Daoy (cell line): ENCODE data around the gene CADM2. TPM values are rescaled to one million over a fixed set of nuclear protein-coding genes. Genes with fewer than 3 reads are reported as not detected.

ENCODE experiments used
- DNase-seq: peaks from one replicate; pipeline ENCODE4 v3.0.0-alpha.2; 2015; ENCODE audit warnings: low read depth
- total RNA-seq: library from RNA; depleted of rRNA; stranded (reverse); fragments of >200 nt; shearing (Covaris generic); gene quantifications from 2 replicates; pipeline ENCODE4 v1.2.3, GENCODE V29; 2014

Gene CADM2
- total RNA-seq, 1 experiment from 2014 or later, result 0.46 TPM

DNA sequence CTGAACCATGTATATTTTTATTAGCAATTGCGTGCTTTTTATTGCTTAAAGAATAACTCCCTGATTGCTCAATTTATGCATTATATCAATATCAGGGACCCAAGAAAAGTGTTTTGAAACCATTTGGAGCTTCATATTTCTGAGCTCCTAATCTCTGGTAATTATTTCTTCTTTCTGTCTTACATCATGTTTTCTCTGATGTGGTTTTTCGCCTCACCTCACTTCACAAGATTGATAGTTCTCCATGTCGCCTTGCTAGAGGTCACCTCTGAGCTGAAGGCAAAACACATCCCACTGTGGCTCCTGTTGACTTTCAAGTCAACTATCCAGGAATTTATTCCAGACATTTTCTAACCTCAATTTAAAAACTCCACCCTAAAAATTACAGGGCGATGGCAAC, 837.4 kb downstream of the CADM2 start:
- DNase-seq, result no peak

DNA sequence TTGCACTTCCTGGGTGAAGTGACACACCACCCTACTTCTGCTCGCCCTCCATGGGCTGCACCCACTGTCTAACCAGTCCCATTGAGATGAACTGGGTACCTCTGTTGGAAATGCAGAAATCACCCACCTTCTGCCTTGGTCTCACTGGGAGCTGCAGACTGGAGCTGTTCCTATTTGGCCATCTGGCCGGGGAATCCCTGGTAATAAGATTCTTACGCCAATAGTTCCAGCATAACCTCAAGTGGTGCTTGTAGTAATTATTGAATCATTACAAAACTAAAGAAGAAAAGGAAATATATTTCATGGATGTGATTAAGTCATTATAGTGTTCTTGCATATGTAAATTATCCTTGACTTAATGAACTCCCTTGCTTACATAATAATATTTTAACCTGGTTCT, 841.9 kb downstream of the CADM2 start:
- no peak for DNase-seq

GRCh38 chr3:85801955-85802354, 843.2 kb downstream of the CADM2 start:
- DNase-seq, result no peak

DNA sequence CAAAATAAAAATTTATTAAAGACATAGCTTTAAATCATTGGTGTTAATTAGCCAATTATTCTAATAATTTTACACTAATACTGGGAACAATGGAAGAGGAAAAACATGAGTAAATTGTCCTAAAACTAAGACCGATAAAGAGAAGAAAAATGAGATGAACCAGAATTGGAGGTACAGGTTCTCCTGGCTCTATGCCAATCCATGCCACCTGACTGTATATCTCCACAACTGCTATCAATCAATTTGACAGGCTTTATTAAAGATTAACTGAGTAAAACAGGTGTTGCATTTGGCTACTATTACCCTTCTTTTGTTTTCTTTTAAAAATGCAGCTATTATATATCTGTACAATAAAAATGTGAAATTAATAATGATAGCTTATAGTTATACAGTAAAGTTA, 850.0 kb downstream of the CADM2 start:
- DNase-seq, result no peak

DNA sequence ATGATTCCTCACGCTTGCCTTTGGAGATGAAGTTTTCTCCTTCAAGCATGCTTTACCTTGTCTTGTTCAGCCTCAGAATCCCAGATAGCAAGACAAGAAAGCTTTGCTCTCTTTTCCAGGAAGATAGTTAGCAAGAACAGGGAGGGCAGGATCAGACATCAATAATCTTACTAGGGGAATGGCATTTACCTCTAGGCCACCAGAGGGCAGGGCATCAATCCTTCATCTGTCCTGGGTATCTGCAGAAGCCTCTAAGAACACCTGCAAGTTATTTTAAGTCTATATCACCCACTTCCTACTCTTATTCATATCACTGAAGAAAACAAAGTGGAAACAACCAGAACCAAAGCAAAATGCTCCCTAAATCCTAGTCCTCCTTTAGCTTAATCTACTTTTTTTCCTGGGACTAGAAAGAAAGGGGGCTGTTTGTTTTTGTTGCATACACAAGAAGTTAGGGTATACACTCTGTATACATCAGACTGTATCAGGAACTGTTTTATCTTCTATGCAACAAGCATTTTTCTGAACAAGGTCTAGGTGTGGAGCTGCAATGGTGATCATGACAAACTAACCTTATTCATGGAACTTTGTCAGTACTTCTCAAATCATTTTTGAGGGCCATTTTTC, 862.5 kb downstream of the CADM2 start:
- no peak for DNase-seq

- no peak for DNase-seq
These were observed 877.2 kb downstream of the CADM2 start for GRCh38 chr3:85835857-85836440.

DNA sequence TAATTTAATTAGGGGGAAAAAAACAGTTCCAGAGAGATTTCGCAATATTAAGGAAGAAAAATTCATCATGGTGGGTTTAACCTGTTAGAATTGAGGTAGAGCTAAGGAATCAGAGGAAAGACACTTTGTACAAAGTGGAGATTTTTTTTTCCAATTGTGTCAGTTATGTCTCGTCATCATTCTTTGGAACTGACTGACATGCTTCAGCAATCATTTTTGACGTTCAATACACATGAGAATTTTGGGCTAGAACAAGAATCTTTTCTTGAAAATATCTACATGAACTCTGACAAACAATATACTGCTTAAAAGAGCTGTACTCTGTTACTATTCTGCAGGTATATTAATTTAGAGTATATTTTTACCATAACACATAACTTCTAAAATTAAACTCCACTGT, 878.6 kb downstream of the CADM2 start:
- DNase-seq, result no peak

DNA sequence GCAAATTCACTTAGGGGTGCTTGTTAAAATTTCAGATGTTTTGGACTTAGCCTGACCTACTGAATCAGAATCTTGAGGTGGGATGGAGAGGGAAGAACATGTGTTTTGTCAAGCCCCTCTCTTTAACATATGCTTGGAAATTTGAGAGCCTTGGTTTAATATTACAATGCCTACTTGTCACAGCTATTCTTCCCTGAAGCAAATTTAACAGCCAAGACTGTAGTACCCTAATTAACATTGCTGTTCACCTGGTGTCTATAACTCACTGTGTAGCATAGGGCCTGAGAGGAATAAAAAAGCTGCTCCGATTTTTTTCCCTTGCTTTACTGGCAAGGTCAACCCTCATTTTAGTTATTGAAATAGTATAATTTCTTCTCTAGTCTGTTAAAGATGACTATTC, 880.1 kb downstream of the CADM2 start:
- DNase-seq, result no peak

- DNase-seq, result no peak
These were observed 883.3 kb downstream of the CADM2 start for GRCh38 chr3:85842081-85842480.

- no peak for DNase-seq
These were observed 888.2 kb downstream of the CADM2 start for GRCh38 chr3:85846940-85847339.

DNA sequence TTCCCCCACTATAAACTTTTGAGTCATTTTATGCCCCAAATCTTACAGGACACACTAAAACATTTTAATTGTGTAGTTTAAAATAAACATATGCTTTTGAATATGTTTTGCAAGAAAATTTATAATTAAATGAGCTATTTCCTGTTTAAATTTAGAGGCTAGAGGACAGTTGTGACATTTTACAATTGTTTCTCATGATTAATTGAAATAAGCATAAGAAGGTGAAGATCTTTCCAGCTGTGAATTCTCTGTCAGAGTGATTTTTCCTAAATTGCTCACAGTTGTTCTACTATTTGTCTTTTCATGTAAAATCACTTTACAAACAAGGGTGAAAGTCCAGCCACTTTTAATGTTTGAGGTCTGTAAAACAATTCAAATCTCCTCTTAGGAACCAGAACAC, 892.3 kb downstream of the CADM2 start:
- no peak for DNase-seq

GRCh38 chr3:85853805-85854204, 895.0 kb downstream of the CADM2 start:
- DNase-seq, result no peak

- no peak for DNase-seq
These were observed 904.2 kb downstream of the CADM2 start for GRCh38 chr3:85862893-85863455.

DNA sequence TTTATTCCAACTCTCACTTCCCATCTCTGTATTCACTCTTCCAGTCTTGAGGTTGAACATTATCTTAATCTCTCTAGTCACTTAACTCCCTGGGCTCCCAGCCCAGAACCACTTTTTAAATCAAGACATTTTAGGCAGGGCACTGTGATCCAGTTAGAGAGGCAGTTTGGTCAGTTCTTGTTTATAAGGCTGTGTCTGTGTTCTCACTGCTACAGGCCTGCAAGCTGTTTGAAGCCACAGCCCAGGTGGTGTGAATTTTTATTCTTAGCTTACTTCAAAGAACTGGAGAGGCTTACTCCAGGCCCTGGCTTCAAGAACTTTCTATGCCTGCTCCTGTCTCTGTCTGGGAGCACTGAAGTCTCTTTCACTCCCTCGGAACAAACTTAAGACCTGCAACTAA, 906.1 kb downstream of the CADM2 start:
- DNase-seq, result no peak

DNA sequence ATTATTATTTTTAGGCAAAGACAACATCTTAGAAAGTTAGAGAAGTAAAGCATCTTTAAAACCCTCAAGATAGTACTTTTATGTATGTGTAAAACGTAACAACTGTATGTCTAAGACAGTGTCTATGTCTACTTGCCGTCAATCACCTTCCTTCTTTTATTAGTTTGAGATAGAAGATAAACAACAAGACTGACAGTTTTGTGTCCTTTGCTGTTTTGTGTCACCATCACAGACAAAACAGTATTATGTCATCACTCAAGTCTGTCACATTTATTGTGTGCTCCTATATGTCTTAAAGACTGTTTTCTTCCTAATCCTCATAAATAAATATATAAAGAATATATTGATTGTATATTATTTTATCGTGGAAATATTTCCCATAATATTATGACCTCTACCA, 908.3 kb downstream of the CADM2 start:
- no peak for DNase-seq

DNA sequence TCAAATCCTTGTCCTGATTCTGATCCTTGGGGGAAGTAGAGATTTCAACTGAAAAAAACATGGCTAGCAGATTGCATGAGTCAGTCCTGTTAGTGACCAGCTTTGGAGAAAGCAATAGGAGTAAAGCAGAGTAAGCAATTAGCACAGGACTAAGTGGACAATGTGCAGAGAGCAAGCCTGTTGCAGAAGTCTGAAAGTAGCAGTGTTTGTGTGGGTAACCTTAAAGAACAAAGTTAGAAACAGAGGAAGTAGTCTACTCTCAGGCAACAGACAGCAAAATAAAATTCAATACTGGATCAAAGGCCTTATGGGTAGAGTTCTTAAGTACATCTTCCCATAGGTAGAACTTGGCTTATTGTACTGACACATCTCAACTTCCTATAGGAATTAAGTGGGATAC, 916.8 kb downstream of the CADM2 start:
- DNase-seq, result no peak

DNA sequence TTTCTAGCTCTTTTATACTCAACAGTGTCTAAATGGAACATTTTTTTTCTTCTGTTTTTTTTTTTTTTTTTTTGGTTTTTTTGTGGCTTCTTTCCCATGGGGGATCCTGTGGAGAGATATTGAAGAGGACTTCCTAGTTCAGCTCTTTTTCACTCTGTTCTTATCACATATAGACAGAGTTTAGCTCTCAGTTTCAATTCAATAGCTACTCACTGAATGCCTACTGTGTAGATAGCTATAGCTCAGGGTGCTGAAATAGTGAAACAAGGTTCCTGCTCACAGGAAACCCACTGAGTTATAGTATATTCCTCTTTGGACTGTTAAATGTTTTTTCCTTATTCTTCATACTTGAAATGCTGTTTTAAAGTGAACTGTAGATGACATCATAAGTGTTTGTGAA, 918.8 kb downstream of the CADM2 start:
- no peak for DNase-seq

- DNase-seq, result no peak
These were observed 923.1 kb downstream of the CADM2 start for GRCh38 chr3:85881833-85882393.

- DNase-seq, result no peak
These were observed 931.3 kb downstream of the CADM2 start for GRCh38 chr3:85890043-85890555.

DNA sequence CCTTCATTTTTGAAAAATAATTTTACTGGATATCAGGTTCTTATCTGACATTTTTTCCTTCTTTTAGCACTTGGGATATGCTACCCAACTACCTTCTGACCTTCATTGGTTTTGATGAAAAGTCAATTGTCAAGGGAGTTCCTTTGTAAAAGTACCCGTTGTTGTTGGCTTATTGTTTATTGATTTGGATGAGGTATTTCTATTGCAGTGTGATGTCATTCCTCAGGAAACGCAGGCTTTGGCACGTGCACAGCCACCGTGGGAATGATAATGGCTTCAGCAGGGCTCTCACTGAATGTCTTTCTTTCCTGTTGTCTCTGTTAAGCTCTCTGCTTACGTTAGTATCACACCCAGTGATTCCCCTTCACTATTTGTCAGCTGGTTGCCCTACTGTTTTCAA, 944.6 kb downstream of the CADM2 start:
- DNase-seq, result no peak

DNA sequence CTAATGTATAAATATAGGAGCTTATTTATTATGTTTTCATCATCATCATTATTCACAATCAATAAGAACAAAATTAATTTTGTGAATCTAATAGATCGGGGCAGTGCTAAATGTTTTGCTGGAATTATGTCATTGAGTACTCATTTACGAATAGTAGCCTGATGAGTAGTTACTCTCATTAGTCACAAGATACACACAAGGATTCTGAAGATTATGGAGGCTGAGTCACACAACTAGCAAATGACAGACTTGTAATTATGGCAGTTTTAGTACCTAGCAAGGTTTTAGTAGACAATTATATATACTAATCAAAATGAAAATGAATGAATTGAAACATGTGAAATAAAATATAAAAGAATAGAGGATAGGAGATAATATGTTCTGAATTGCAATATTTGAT, 954.2 kb downstream of the CADM2 start:
- DNase-seq, result no peak

- DNase-seq, result no peak
These were observed 963.6 kb downstream of the CADM2 start for GRCh38 chr3:85922374-85922773.

DNA sequence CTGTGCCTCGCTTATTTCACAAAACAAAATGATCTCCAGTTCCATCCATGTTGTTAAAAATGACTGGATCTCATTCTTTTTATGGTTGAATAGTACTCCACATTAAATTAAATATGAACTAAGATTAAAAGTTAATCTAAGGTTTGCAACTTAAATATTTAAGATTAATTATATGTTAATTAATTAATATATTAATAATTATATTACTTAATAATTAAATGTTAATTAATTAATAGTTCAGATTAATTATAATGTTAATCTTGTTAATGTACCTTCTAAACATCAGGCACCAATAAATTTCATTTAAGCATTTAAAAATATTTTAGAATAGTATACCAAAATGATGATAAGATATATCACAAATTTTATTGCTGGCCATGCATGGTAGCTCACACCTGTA, 971.9 kb downstream of the CADM2 start:
- DNase-seq, result no peak
